ENCODE data around the gene NDUFB6.
A peak's percentile ranks its signal among the peaks of the same experiment; 100 is the strongest.

The NDUFB6 gene

GRCh38 chr9:32580631-32581300 is 7.8 kb upstream of the NDUFB6 start:
- H3K4me3 ChIP-seq (replicated peaks; ENCODE audit: low read depth, low read length) = no peak overlapping the region
- TF ChIP-seq CTCF (IDR thresholded peaks at IDR 0.05; ENCODE audit: low read length, missing control alignments) = no peak
- DNase-seq (ENCODE audit: low read depth) = no peak

- peak; percentile 77 for DNase-seq (ENCODE audit: low read depth)
- peak; percentile 98 for TF ChIP-seq CTCF (IDR thresholded peaks at IDR 0.05; ENCODE audit: low read length, missing control alignments)
Measured at GRCh38 chr9:32579706-32580331, 6.9 kb upstream of the NDUFB6 start.

GRCh38 chr9:32578976-32579375 is 6.0 kb upstream of the NDUFB6 start:
- no peak for TF ChIP-seq CTCF (IDR thresholded peaks at IDR 0.05; ENCODE audit: low read length, missing control alignments)
- H3K4me3 ChIP-seq (replicated peaks; ENCODE audit: low read depth, low read length) = no peak overlapping the region
- DNase-seq (ENCODE audit: low read depth) = no peak

More at GRCh38 chr9:32579706-32580331, 6.9 kb upstream of the NDUFB6 start:
- no peak overlapping the region for H3K4me3 ChIP-seq (replicated peaks; ENCODE audit: low read depth, low read length)

GRCh38 chr9:32577316-32577715 is 4.4 kb upstream of the NDUFB6 start:
- no peak for TF ChIP-seq CTCF (IDR thresholded peaks at IDR 0.05; ENCODE audit: low read length, missing control alignments)
- H3K4me3 ChIP-seq (replicated peaks; ENCODE audit: low read depth, low read length) = no peak overlapping the region

GRCh38 chr9:32574858-32575257 is 1.9 kb upstream of the NDUFB6 start:
- DNase-seq (ENCODE audit: low read depth) = no peak
- no peak overlapping the region for H3K4me3 ChIP-seq (replicated peaks; ENCODE audit: low read depth, low read length)
- TF ChIP-seq CTCF (IDR thresholded peaks at IDR 0.05; ENCODE audit: low read length, missing control alignments) = no peak

More at GRCh38 chr9:32577316-32577715, 4.4 kb upstream of the NDUFB6 start:
- no peak for DNase-seq (ENCODE audit: low read depth)

- DNase-seq (ENCODE audit: low read depth) = no peak
- no peak overlapping the region for H3K4me3 ChIP-seq (replicated peaks; ENCODE audit: low read depth, low read length)
- no peak for TF ChIP-seq CTCF (IDR thresholded peaks at IDR 0.05; ENCODE audit: low read length, missing control alignments)
Measured at GRCh38 chr9:32573821-32574220, 862 bp upstream of the NDUFB6 start.
